ENCODE data around the gene DUSP22. TPM values are rescaled to one million over a fixed set of nuclear protein-coding genes. Genes with fewer than 3 reads are reported as not detected.

Gene DUSP22
- total and polyA plus RNA-seq, 2 of the 8 experiments (the other 6 are each of a cell fraction or from before 2014, with no cell fraction given): 15.5 to 32.4 TPM

GRCh38 chr6:277746-278145 lies 14.5 kb upstream of the DUSP22 start (continued):
- no peak for TF ChIP-seq CHD7 (IDR thresholded peaks at IDR 0.05; ENCODE audit: insufficient replicate concordance, low read length)
- no peak for TF ChIP-seq POLR2AphosphoS5 (IDR thresholded peaks at IDR 0.05; ENCODE audit: low read depth, low read length)
- TF ChIP-seq SAP30 (IDR thresholded peaks at IDR 0.05; ENCODE audit: insufficient read depth, insufficient replicate concordance, low read length): no peak
- no peak for TF ChIP-seq GTF2F1 (IDR thresholded peaks at IDR 0.05; ENCODE audit: borderline replicate concordance, low read depth, low read length)
- no peak for TF ChIP-seq CTCF (IDR thresholded peaks at IDR 0.05; ENCODE audit: control extremely low read depth in 1 of 3, insufficient read depth in 1 of 3, low read depth in 1 of 3, low read length in 3 of 3)
- TF ChIP-seq ATF3 (IDR thresholded peaks at IDR 0.05; ENCODE audit: insufficient read depth, low read depth, low read length): no peak
- no peak for TF ChIP-seq ZNF274 (IDR thresholded peaks at IDR 0.05; ENCODE audit: borderline replicate concordance, extremely low read depth, low read length)
- TF ChIP-seq EZH2 (IDR thresholded peaks at IDR 0.05; ENCODE audit: low read depth, low read length, severe bottlenecking): no peak
